Effector memory CD4-positive, alpha-beta T cell (primary cell): ENCODE results near the gene NIPA2.

Experiments used
- DNase-seq, 3 donors: peaks; one replicate each; pipeline ENCODE4 v3.0.0-alpha.2; 2020
- H3K27ac ChIP-seq: 2 replicates; pipeline ENCODE4 v1.7.0; 2013; ENCODE audit warnings: mild to moderate bottlenecking, low read length, moderate library complexity; ENCODE audit not compliant: insufficient read depth, poor library complexity, severe bottlenecking
- H3K27me3 ChIP-seq: replicated peaks from 2 replicates; pipeline ENCODE4 v1.7.0; 2013; ENCODE audit warnings: mild to moderate bottlenecking, low read length; ENCODE audit not compliant: insufficient read depth, control insufficient read depth, poor library complexity, severe bottlenecking
- H3K36me3 ChIP-seq: 2 replicates; pipeline ENCODE4 v1.7.0; 2013; ENCODE audit warnings: mild to moderate bottlenecking, low read length, moderate library complexity; ENCODE audit not compliant: control insufficient read depth, insufficient read depth
- H3K4me1 ChIP-seq: 2 replicates; pipeline ENCODE4 v1.7.0; 2013; ENCODE audit warnings: low read length, mild to moderate bottlenecking; ENCODE audit not compliant: control insufficient read depth, insufficient read depth, poor library complexity, severe bottlenecking
- H3K4me3 ChIP-seq: 2 replicates; pipeline ENCODE4 v1.7.0; 2013; ENCODE audit warnings: low read length, low read depth, mild to moderate bottlenecking; ENCODE audit not compliant: insufficient read depth, poor library complexity, severe bottlenecking
- H3K9me3 ChIP-seq: 2 replicates; pipeline ENCODE4 v1.7.0; 2013; ENCODE audit warnings: mild to moderate bottlenecking, low read length, moderate library complexity; ENCODE audit not compliant: control insufficient read depth

NIPA2 gene

GRCh38 chr15:22863356-22863755 is 24.9 kb downstream of the NIPA2 start:
- no peak for DNase-seq
- Histone ChIP-seq H3K27ac (no peak overlapping the region), H3K27me3 (no peaks in the 10 kb centered on the region), H3K9me3 (no peaks in the 10 kb centered on the region), H3K4me3 (no peak overlapping the region), H3K4me1 (no peaks in the 10 kb centered on the region), H3K36me3 (peaks cover 23% of the 10 kb centered on the region)

DNA sequence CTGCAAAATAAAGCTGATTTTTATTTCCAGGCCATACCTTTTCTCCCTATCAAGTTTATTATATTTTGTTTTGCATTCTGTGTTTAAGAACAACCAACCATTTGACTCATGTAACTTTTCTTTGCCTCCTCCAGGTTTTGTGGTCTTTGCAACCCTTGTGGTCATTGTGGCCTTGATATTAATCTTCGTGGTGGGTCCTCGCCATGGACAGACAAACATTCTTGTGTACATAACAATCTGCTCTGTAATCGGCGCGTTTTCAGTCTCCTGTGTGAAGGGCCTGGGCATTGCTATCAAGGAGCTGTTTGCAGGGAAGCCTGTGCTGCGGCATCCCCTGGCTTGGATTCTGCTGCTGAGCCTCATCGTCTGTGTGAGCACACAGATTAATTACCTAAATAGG is 27.6 kb downstream of the NIPA2 start:
- Histone ChIP-seq H3K4me1 (no peaks in the 10 kb centered on the region), H3K27ac (no peak overlapping the region), H3K27me3 (no peaks in the 10 kb centered on the region), H3K36me3 (peaks cover 16% of the 10 kb centered on the region), H3K4me3 (no peak overlapping the region), H3K9me3 (no peaks in the 10 kb centered on the region)
- DNase-seq = no peak

DNA sequence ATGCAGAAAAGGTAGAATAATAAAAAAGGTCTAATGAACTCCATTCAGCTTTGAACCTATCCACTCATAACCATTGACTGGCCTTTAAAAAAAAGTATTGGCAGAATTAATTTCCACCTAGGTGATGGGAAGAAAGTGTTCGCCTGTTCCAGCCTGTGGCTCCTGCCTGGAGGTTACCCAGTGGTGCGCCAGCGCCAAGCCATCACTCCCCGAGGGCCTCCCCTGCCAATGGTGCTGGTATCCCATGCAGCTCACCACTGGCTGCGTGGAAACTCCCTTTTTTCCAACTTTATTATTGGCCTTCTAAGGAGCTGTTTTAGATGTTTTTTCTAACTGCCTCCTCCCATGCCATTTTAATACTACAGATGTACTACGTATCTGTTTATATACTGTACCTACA is 29.4 kb downstream of the NIPA2 start:
- Histone ChIP-seq H3K4me1 (no peaks in the 10 kb centered on the region), H3K9me3 (no peaks in the 10 kb centered on the region), H3K4me3 (no peak overlapping the region), H3K27me3 (no peaks in the 10 kb centered on the region), H3K36me3 (peaks cover 16% of the 10 kb centered on the region), H3K27ac (no peak overlapping the region)
- DNase-seq = no peak

DNA sequence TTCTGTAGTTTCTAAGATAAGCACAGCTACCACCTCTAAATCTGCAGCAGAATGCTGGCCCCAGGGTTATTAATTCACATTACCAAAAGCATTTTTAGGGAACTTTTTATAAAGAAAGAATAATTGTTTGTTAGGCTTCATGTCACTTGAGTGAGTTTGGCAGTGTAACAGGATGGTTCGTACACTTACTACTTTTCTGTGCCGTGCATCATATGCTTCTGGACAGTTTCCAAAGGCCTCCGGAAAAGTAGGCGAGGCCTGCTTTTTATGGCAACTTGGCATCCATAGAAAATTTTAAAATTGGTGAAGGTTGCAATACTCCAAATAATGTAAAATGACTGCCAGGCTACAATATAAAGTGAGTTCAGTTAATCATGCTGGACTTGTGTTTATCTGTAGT is 30.0 kb downstream of the NIPA2 start:
- H3K4me3 ChIP-seq = no peak overlapping the region
- no peaks in the 10 kb centered on the region for H3K27me3 ChIP-seq
- no peak for DNase-seq
- no peaks in the 10 kb centered on the region for H3K4me1 ChIP-seq
- H3K36me3 ChIP-seq = peaks cover 16% of the 10 kb centered on the region
- no peak overlapping the region for H3K27ac ChIP-seq
- H3K9me3 ChIP-seq = no peaks in the 10 kb centered on the region

- H3K9me3 ChIP-seq = no peaks in the 10 kb centered on the region
- H3K4me3 ChIP-seq = no peak overlapping the region
- H3K27ac ChIP-seq = no peak overlapping the region
- peaks cover 16% of the 10 kb centered on the region for H3K36me3 ChIP-seq
- H3K27me3 ChIP-seq = no peaks in the 10 kb centered on the region
- H3K4me1 ChIP-seq = no peaks in the 10 kb centered on the region
- DNase-seq = no peak
Measured at GRCh38 chr15:22868928-22869327, 30.5 kb downstream of the NIPA2 start.

DNA sequence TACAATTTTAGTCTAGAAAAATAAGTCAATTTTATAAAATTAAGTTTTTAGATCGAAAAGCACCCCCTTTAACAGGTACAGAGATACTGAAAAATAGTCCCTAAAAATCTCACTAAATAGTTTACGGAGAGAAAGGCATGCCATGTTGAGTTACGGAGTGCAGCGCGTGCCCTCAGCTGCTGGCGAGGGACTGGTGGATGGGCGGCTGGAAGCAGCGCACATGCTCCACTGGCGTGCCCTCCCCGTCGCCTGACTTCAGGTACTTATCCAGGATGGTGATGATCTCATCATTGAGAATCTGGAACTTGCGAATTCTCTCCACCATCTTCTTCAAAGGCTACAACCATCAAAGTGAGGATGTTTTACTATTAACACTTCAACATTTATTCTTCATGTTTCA is 31.4 kb downstream of the NIPA2 start:
- DNase-seq = no peak
- no peak overlapping the region for H3K27ac ChIP-seq
- H3K9me3 ChIP-seq = no peaks in the 10 kb centered on the region
- no peaks in the 10 kb centered on the region for H3K27me3 ChIP-seq
- H3K4me3 ChIP-seq = no peak overlapping the region
- peaks cover 19% of the 10 kb centered on the region for H3K36me3 ChIP-seq
- H3K4me1 ChIP-seq = no peaks in the 10 kb centered on the region

- Histone ChIP-seq H3K4me3 (no peak overlapping the region), H3K36me3 (peaks cover 17% of the 10 kb centered on the region), H3K27me3 (no peaks in the 10 kb centered on the region), H3K4me1 (no peaks in the 10 kb centered on the region), H3K9me3 (no peaks in the 10 kb centered on the region), H3K27ac (no peak overlapping the region)
- no peak for DNase-seq
Measured at GRCh38 chr15:22870865-22871264, 32.4 kb downstream of the NIPA2 start.

GRCh38 chr15:22871481-22872086 is 33.1 kb downstream of the NIPA2 start:
- peaks cover 10% of the 10 kb centered on the region for H3K36me3 ChIP-seq
- no peak overlapping the region for H3K27ac ChIP-seq
- no peak for DNase-seq
- H3K4me1 ChIP-seq = no peaks in the 10 kb centered on the region
- H3K9me3 ChIP-seq = no peaks in the 10 kb centered on the region
- no peaks in the 10 kb centered on the region for H3K27me3 ChIP-seq
- no peak overlapping the region for H3K4me3 ChIP-seq

- Histone ChIP-seq H3K36me3 (peaks cover 8% of the 10 kb centered on the region), H3K4me1 (no peaks in the 10 kb centered on the region), H3K27me3 (no peaks in the 10 kb centered on the region), H3K27ac (no peak overlapping the region), H3K4me3 (no peak overlapping the region), H3K9me3 (peaks cover 3% of the 10 kb centered on the region)
- DNase-seq = no peak
Measured at GRCh38 chr15:22872936-22873701, 34.7 kb downstream of the NIPA2 start.

DNA sequence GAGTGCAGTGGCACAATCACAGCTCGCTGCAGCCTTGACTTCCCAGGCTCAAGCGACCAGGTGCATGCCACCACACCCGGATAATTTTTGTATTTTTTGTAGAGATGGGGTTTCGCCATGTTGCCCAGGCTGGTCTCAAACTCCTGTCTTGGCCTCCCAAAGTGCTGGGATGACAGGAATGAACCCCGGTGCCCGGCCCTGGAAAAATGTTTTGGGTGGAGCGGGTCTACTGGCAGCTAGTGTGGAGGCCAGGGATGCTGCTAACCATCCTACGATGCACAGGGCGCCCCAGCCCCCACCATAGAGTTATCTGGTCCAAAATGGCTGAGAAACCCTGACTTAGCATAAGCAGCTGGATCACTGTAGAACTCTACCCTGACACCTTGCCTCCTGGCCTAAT is 35.4 kb downstream of the NIPA2 start:
- H3K36me3 ChIP-seq = peaks cover 8% of the 10 kb centered on the region

More for the DNA sequence above, 35.4 kb downstream of the NIPA2 start:
- Histone ChIP-seq H3K4me3 (no peak overlapping the region), H3K27me3 (no peaks in the 10 kb centered on the region), H3K9me3 (peaks cover 3% of the 10 kb centered on the region), H3K27ac (no peak overlapping the region), H3K4me1 (no peaks in the 10 kb centered on the region)
- no peak for DNase-seq
